SIG-M5 treated with dmso at 0.1 percent for 504 hours (cell line): ENCODE measurements around the gene ZNF124.
"Not testable (repeated sequence)": the region's sequence is repeated elsewhere in the genome, so short reads cannot be mapped to it uniquely, and the experiment has no call there.

Source experiments
- DNase-seq: peaks from one replicate; lab custom pipeline; 2025; ENCODE audit not compliant: unreplicated experiment; lab: John Stamatoyannopoulos, UW

Gene ZNF124

GRCh38 chr1:247173431-247173830 lies 1.6 kb upstream of the ZNF124 start:
- DNase-seq: peak; percentile 69

GRCh38 chr1:247172996-247173395 lies 1.2 kb upstream of the ZNF124 start:
- DNase-seq: peak; percentile 22

GRCh38 chr1:247171443-247171842 lies 377 bp downstream of the ZNF124 start:
- DNase-seq: not testable (repeated sequence)

GRCh38 chr1:247165674-247166073 lies 6.1 kb downstream of the ZNF124 start:
- DNase-seq: no peak

GRCh38 chr1:247164694-247165093 lies 7.1 kb downstream of the ZNF124 start:
- DNase-seq: no peak

- DNase-seq: no peak
Measured at GRCh38 chr1:247156787-247157232, 15.0 kb downstream of the ZNF124 start.

GRCh38 chr1:247147781-247148180 lies 24.0 kb downstream of the ZNF124 start:
- DNase-seq: no peak

GRCh38 chr1:247147120-247147519 lies 24.7 kb downstream of the ZNF124 start:
- DNase-seq: not testable (repeated sequence)

GRCh38 chr1:247146671-247147070 lies 25.1 kb downstream of the ZNF124 start:
- no peak for DNase-seq

- no peak for DNase-seq
Measured at GRCh38 chr1:247145279-247145678, 26.5 kb downstream of the ZNF124 start.

GRCh38 chr1:247139557-247139956 lies 32.3 kb downstream of the ZNF124 start:
- not testable (repeated sequence) for DNase-seq

- DNase-seq: no peak
Measured at GRCh38 chr1:247131236-247131635, 40.6 kb downstream of the ZNF124 start.

GRCh38 chr1:247127519-247128282 lies 44.1 kb downstream of the ZNF124 start:
- peak; percentile 70 for DNase-seq

GRCh38 chr1:247126601-247127000 lies 45.2 kb downstream of the ZNF124 start:
- DNase-seq: not testable (repeated sequence)

- not testable (repeated sequence) for DNase-seq
Measured at GRCh38 chr1:247126166-247126565, 45.7 kb downstream of the ZNF124 start.

- DNase-seq: no peak
Measured at GRCh38 chr1:247121382-247121781, 50.4 kb downstream of the ZNF124 start.

- DNase-seq: not testable (repeated sequence)
Measured at GRCh38 chr1:247120408-247120668, 51.5 kb downstream of the ZNF124 start.

GRCh38 chr1:247119600-247120407 lies 52.0 kb downstream of the ZNF124 start:
- DNase-seq: no peak

GRCh38 chr1:247118946-247119446 lies 52.8 kb downstream of the ZNF124 start:
- DNase-seq: no peak

GRCh38 chr1:247115545-247115944 lies 56.3 kb downstream of the ZNF124 start:
- DNase-seq: no peak

GRCh38 chr1:247115141-247115510 lies 56.7 kb downstream of the ZNF124 start:
- no peak for DNase-seq
